GM21717 (cell line): ENCODE measurements around the gene PBX4.

Experiments
- ATAC-seq: cut with Tn5 transposase; IDR thresholded peaks from one replicate; pipeline ENCODE4 v1.9.1; 2021; ENCODE audit warnings: mild to moderate bottlenecking, moderate library complexity; ENCODE audit not compliant: unreplicated experiment

PBX4 gene

DNA sequence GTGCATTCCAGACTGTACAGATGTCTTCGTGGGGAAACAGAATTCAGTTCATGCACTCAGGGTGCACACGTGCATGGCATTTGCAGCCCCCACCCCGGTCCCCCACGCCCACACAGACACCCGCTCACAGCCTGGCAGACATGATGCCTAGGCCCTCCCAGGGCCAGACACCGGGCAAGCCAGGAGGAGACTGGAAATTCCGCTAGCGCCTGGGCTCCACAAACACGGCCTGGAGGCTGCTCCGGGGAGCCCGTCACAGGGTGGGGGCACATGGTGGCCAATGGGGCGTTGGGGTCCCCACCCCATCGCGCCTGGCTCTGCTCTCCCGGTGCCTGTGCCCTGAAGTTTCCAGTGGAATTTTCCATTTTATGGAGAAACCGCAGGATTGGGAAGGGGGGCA, 76.9 kb downstream of the PBX4 start:
- no peak for ATAC-seq

DNA sequence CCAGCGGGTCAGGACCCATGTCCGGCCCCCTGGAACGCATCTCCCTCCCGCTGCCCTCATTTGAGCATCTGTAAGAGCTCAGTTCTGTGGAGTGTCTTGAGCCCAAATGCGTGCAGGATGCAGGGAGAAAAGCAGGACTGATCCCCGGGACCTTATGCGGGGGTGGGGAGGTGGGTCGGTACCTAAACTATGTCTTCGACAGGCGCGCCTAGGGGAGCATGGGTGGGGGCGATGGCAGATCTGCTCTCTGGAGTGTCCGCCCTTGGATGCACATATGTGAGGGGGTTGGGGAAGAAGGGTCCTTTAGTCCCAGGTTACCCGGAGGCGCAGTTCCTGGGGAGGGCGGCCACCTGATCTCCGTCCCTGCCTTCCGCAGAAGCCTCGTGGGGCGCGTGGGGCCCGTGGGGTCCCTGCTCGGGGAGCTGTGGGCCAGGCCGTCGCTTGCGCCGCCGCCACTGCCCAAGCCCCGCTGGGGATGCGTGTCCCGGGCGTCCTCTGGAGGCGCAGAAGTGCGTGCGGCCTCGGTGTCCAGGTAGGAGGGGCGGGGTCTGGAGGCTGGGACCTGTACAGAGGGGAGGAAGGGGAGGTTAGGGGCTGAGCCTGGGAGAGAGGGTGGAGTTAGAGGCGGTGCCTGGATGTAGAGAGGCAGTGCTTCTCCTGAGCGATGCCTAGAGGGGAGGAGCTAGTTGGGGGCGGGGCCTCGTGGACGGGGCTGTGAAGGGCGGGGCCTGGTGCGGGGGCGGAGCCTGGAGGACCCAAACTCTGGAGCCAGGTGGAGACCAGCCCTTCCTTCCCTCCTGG, 77.6 kb downstream of the PBX4 start:
- ATAC-seq = no peak

DNA sequence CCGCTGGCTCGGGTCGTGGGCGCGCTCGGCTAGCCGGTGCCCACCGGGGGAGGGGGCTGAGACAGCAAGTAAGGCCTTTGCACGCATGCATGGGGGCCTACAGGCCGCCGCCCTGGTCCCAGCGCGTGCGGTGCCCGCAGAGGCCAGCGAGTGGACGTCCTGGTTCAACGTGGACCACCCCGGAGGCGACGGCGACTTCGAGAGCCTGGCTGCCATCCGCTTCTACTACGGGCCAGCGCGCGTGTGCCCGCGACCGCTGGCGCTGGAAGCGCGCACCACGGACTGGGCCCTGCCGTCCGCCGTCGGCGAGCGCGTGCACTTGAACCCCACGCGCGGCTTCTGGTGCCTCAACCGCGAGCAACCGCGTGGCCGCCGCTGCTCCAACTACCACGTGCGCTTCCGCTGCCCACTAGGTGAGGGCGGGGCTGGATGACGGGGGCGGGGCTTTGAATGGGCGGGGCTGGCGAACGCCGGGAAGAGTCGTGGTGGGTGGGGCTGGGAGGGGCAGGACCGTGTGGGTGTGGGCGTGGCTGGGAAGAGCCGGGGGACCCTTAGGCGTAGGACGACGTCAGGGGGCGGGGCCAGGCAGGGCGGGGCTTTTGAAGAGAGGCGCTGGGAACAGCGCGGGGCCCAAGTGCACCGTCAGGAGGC, 78.3 kb downstream of the PBX4 start:
- no peak for ATAC-seq

DNA sequence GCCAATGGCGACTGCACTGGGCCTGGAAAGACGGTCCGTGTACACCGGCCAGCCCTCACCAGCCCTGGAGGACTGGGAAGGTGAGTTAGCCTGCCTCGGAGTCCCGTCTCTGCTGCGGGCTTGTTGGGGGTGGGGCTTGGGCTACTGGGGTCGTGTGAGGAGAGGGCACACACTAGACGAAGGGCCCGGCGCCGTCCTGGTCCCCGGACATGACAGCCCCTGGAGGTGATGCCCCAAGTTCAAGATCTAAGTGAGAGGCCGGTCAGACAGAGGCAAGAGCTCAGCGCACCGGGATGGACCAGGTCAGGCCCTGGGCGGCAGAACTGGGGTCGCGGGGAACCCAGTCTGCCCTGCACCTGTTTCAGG, 78.8 kb downstream of the PBX4 start:
- ATAC-seq = no peak

DNA sequence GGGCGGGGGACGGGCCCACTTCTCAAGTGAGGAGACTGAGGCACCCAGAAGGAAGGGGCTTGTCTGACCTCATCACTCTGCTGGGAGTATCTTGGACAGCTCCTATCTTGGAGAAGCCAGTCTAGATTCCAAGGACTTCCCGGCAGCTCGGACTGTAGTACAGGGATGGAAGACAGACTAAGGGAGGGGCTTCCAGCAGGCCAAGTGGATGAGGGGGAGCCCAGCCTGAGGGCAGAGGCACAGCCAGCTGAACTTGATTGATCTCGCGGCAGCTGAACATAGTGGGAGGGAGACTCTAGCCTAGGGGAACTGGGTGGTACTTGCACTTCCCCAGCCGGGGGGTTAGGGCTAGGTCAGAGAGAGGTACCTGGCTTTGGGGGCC, 79.7 kb downstream of the PBX4 start:
- ATAC-seq = no peak

DNA sequence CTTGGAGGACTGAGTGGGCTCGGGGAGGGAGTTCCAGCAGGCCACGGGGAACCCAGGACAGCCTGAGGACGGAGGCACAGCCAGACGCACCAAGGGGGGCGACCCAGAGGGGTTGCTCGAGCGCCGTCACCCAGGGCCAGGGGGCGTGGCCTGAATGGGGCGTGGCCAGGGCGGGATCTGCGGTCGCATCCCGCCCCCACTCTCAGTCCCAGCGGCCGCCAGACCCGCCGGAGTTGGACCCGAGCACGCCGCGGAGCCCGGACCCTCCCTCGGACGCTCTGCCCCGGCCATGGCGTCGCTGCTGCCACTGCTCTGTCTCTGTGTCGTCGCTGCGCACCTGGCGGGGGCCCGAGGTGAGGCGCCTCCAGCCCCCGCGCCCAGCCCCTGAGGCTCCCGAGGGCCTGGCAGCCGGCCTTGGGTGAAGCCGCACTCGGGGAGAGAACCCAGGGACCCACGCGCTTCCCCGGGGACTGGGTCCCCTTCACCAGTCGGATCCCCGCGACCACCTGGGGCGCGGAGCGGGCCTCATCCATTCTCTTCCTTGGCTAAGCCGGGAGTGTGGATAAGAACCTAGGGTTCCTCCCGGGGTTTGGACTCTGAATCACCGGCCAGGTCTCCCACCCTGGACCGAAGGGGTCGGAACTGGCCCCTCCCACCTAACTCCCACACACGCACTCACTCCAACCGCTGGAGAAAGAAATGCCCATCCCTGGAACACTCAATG, 80.3 kb downstream of the PBX4 start, which contains the start of gene CILP2:
TSS of gene CILP2 (plus strand) at position 205 of the 724 bp plus-strand sequence. CDS start at position 290, 85 bp downstream.
- no peak for ATAC-seq

DNA sequence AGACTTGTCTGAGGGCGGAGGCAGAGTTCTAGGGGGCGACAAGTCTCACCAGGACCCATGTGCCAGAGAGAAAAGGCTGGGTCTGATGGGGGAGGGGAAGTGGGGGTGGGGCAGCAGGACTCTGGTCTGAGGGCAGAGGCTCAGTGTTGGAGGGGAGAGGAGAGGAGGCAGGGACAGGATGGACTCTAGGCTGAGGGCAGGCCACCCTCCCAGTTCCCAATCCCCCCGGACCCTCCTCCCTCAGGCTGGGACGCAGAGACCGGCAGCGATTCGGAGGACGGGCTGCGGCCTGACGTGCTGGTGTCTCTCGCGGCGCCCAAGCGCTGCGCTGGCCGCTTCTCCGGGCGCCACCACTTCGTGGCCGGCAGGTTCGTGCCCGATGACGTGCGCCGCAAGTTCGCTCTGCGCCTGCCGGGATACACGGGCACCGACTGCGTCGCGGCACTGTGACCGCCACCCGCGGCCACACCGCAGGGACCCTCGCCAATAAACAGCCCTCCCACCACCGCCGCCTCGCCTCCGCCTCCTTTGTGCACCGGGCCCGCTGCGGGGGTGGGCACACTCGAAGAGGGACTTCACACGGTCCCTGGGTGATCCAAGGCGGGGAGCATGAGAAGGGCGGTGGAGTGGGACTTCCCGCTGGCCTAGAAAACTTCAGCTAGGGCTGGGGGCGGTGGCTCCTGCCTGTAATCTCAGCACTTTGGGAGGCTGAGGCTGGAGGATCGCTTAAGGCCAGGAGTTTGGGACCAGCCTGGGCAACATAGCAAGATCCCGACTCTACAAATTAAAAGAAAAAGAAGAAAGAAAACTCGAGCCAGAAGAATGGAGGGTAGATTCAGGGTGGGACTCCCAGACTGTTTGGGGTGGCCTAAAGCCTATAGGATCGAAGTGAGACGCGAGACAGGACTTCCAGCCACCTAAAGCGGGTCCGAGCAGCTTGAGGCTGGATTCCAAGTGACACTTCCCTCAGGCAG, 81.1 kb downstream of the PBX4 start:
- ATAC-seq = no peak

DNA sequence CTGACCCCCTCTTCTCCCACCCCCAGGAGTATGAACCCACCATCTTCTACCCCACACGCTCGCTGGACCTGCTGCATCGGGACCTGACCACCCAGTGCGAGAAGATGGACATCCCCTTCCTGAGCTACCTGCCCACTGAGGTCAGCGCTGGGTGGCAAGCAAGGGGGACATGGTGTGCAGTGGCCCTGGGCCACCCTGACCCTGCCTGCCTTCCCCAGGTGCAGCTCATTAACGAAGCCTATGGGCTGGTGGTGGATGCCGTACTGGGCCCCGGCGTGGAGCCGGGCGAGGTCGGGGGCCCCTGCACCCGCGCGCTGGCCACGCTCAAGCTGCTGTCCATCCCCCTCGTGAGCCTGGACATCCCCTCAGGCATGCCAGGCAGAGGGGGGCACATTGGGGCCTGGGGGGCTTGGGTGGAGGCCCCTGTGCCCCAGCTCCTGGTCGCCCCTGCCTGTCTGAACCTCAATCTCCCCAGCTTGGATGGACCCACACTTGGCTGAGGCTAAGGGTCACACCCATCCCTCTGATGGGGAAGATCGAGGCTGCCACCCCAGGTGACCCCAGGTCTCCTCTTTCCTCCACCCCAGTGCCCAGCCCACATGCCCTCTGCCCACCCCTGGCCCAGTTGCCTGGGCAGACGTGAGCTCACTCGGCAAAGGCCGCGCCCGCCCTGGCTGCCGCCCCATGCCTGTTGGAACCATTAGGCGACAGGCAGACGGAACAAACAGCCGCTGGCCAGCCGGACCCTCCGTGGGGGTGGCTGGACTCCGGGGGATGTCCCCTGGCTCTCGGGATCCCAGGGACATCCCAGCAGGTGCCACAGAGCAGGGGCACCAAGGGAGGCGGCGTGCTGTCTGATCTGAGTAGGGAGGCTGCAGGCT, 82.9 kb downstream of the PBX4 start:
- no peak for ATAC-seq

DNA sequence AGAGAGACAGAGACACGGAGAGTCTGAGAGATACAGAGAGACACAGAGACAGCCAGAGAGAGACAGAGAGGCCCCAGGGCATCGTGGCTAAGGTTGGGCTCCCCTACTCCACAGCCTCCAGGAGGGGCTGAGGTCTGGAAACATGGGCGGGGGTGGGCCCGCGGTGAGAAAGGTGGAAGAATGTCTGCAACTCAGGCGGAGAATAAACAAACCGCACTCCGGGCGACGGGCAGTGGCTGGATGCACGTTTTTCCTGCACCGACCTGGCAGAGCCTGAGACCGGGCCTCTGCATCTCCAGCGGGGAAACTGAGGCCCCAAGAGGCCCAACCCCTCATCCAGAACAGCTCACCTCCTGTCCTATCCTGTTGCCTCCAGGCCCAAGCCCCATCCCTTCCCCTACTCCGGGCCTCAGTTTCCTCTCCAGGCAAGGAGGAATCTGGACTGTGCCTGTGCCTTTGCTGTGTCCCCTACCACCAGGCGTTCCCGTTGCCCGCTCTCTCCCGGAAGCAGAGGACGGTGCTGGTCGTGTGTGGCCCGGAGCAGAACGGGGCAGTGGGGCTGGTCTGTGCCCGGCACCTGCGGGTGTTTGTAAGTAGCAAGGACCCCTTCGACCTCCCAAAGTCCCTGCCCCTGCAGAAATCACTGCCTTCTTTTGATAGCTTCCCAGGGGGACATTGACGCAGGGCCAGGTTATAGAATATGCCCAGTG, 83.8 kb downstream of the PBX4 start:
- no peak for ATAC-seq

DNA sequence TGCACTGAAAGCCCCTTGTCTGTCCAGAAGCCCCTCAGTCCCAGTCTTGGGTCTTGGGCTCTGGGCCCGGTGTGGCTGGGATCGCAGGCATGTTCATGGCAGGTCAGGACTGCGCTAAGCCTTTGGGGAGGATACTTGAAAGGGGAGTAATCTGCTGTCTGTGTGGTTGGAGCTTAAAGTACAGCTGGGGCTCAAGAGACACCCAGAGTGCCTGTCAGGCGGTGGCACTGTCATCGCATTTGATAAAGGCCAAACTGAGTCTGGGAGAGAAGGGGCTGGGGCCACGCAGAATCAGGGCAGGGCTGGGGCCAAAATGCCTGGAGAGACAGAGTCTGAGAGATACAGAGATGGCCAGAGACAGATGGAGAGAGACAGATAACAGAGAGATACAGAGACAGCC, 84.6 kb downstream of the PBX4 start:
- ATAC-seq = no peak

DNA sequence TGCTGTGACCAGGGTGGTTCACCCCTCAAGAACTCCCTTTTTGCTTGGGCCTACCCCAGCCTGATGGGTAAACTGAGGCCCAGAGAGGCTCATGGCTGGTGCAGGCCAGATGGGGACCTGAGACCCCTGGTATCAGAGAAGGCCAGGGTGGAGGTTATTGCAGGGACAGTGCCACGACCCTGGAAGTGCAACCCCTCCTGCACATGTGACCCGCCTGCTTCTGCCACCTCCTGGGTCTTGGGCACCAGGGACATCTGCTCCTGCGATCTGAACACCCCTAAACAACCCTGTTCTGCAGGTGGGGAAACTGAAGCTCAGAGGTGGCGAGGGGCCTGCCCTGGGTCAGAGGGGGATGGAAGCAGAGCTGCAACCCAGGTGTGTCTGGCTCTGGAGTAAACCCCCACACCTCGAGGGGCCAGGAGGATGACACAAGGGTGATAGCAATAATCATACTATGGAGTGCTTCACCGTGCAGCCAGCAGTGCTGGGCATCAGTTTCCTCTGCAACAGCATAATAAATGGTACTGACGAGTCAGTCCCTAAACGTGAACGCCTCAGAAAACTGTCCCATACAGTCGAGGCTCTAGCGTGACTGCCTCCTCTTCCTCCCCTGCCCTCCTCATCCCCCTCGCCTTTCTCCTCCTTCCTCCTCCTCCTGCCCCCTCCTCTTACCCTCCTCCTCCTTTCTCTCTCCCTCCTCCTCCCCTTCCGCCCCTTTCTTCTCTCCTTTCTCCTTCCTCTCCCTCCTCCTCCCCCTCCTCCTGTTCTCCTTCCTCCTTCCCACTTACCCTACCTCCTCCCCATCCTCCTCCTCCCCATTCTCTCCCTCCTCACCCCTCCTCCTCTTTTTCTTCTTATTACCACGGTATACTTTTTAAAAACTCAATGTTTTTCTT, 85.4 kb downstream of the PBX4 start:
- no peak for ATAC-seq

DNA sequence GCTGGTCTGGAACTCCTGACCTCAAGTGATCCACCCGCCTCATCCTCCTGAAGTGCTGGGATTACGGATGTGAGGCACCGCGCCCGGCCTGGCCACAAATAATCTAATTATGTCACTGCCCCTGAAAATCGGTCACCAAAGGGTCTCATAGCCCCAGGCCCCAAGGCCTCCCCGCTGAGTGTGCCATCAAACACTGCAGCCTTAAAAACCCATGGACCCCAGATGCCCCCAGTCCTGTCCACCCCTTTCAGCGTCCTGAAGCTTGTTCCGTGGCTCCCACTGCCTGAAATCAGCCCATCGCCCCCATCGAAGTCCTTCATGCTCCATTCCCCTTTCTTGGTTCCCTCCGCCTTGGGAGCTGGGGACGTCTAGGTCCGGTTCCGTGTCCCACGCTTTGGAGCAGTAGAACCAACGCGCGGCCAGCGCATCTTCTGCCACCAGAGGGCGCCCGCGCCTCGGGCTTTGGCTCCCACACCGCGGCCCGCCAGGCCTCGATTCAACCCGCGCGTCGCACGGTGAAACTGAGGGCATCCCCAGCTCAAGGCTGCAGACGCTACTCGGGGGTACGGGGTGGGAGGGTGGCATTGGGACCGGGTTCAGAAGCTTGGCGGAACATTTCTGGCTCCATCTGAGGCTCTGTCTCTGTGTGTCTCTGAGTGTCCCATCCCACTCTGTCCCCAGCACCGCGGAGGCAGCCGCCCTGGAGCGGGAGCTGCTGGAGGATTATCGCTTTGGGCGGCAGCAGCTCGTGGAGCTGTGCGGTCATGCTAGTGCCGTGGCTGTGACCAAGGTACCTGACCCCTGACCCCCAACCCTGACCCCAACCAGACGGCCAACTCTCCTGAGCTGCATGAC, 86.3 kb downstream of the PBX4 start:
- no peak for ATAC-seq

DNA sequence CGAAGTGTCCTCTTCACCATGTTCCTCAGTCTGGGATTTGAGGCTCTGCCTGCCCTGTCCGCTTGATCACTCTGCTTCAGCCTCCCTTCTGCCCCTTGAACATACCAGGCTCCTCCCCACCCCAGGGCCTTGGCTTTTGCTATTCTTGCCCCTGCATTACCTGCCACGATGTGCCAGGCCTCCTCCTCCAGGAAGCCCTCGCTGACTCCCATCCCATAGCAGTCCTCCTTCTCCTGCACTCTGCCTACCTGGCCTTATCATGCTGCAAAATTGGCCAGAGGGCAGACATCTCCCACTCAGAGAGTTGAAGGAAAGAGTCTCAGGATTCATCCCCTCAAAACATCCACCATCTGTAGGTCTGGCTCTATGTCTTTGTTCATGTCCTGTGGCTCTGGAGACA, 87.6 kb downstream of the PBX4 start:
- ATAC-seq = no peak

DNA sequence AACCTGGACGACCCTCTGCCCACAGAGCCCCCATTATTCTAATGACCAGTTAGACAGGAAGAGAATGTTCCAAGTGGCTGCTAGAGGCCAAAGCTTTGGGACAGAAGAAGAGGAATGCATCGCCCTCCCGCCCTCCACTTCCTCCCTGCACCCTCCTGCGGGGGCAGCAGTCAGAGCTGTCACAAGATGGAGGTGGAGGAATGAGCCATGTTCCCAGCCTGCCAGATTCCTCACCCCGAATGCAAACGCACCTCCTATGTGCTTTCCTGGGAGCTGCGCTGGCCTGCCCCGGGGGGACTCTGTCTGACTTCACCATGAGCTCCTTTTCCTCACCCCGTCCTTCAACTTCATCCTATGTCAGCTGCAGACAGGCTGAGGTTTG, 88.1 kb downstream of the PBX4 start:
- ATAC-seq = no peak

DNA sequence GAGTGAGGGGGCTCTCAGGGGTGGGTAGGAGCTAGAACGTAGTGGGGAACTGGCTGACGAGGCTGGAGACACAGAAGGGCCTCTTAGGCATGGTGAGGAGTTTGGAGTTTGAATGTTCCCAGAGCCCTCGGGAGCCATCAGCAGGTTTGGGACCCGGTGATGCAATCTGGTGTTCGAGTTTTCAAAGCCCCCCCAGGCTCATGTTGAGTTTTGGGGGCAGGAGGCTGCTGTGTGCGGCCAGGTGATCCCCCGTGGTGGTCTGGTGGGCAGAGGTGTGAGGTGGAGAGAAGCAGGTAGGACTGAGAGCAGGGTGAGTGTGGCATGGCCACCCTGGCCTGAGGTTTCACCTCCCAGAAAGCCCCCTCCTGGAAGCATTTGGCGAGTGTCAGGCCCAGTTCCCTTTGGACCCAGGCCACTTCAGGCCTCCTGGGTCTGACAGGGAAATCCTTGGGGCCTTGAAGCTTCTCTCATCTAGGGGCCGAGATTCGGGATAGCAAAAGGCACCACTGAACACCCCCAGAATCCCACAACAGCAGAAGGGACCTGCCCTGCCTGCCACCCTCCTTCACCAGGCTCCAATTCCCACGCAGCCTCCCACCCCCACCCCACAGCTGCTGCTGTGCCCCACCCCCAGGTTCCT, 88.6 kb downstream of the PBX4 start:
- no peak for ATAC-seq

DNA sequence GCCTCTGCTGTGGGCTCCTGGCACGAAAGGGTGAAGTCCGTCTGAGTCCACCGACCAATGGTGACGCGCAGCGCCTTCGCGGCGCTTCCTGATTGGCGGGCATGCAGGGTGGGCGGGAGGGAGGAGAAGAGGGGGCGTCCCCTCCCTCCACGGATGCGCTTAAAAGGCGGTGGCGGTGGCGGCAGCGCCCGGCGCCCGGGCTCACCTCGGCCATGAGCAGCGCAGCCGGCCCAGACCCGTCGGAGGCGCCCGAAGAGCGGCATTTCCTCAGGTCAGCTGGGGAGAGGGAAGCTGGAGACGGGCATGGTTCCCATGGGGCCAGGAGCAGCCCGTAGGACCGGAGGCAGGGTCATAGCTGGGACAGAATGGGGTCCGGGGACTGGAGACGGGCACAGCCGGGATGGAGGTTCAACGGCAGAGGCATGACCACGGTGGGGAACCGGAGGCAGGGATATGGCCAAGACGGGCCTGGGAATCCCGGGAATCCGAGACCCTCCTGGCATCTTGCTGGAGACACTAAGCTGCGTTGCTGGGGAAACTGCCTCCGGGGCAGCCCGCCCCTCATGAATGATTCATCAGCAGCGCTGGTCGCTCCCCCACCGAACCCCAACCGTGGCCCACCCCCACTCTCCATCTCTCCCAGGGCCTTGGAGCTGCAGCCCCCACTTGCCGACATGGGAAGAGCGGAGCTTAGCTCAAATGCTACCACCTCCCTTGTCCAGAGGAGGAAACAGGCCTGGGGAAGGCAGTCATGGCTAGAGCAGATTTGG, 89.6 kb downstream of the PBX4 start, which contains the start of gene YJEFN3:
TSS of gene YJEFN3 (plus strand) at position 191 of the 770 bp plus-strand sequence. CDS start at position 213, 22 bp downstream.
- no peak for ATAC-seq
